GM21423 (cell line): ENCODE results near the gene PHLDA3.
"Not testable (repeated sequence)": the region's sequence is repeated elsewhere in the genome, so short reads cannot be mapped to it uniquely, and the experiment has no call there.

Experiments
- ATAC-seq: cut with Tn5 transposase; IDR thresholded peaks from one replicate; pipeline ENCODE4 v1.9.1; 2021; ENCODE audit warnings: mild to moderate bottlenecking, moderate library complexity; ENCODE audit not compliant: unreplicated experiment

Gene PHLDA3

GRCh38 chr1:201504179-201504631 lies 35.2 kb upstream of the PHLDA3 start:
- no peak for ATAC-seq

GRCh38 chr1:201503397-201504176 lies 34.6 kb upstream of the PHLDA3 start:
- ATAC-seq = no peak

DNA sequence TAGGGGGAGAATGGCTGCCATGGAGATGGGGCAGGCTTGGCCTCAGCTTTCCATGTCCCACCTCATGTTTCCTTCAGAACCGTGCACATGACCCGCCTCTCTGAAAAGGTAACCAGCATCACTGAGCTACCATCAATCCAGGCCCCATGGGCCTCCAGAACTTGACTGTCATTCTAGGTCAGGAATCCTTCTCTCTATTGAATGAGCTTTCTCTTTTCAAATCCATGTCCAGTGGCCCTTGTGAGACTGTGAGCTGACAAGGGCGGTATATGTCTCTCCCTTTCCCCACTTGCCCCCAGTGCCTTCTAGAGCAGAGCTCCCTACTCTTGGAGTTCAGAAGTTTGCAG lies 33.5 kb upstream of the PHLDA3 start:
- ATAC-seq = no peak

GRCh38 chr1:201501812-201502510 lies 33.0 kb upstream of the PHLDA3 start:
- ATAC-seq = no peak

DNA sequence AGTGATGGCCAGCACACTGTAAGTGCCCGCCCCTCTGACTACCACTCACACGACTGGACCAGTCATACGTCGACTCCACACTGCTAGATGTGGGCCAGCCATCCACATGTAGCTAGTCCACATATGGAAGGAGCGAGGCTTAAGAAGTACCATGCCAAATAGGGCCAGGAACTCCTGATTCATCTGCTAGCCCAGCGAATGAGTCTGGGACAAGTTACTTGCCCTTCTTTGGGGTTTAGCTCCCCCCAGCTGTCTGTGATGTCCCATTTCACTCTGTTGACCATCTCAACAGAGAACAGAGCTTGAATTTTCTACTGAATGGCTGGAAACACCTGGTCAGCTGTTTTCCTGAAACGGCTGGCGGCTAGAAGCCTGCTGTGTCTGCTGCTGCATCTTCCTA lies 32.2 kb upstream of the PHLDA3 start:
- no peak for ATAC-seq

- ATAC-seq = no peak
Measured at GRCh38 chr1:201500670-201501120, 31.7 kb upstream of the PHLDA3 start.

DNA sequence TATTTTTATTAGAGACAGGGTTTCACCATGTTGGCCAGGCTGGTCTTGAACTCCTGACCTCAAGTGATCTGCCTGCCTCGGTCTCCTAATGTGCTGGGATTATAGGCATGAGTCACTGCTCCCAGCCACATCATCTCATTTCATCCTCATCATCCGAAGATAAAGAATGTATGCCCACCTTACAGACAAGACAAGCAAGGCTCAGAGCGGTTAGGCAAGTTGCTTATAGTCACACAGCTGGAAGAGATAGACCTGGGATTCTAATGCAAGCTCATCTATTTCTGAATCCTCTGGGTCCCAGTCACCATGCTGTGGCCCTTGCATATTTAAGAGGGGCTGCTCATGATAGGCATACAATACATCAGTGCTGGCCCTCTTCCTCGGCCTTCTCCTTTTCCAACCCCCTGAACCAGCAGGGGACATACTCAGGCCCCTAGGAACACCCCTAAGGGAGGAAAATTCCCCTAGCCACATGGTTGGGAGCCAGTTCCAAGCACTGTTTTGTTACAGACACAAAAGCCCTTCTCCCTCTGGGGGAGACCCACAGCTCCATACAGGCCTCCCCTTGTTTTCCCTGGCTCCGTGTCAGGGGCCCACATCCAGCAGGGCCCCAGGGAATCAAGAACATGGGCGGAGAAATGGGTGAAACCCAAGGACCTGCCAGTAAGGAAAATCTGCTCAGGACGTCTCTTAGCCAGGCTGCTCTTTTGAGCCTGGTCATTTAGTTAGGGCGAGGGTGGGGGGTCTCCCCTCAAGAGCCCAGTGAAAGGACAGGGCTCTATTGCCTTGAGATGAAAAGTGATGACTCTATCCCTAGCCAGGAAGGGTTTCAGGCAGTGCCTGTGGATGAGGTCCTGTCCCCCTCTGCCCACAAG lies 31.0 kb upstream of the PHLDA3 start:
- no peak for ATAC-seq

GRCh38 chr1:201499191-201499590 lies 30.2 kb upstream of the PHLDA3 start:
- ATAC-seq = no peak

DNA sequence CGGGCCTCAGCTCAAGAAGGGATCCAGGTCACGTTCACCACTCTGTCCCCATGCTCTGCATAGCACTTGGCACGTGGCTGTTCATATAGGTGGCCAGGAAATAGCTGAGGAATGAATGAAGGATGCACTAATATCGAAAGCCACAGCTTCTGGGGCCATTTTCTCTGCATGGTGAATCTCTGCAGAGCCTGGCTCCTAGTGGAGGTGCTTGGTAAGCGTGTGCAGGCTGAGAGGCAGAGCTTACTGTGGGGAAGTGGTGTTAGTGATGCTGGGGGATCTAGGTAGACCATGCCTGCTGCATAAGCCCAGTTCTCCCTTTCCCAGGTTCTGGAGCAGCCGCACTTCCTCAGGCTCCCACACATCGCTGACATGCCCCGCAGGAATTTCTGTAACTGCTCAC lies 29.6 kb upstream of the PHLDA3 start:
- no peak for ATAC-seq

- no peak for ATAC-seq
Measured at GRCh38 chr1:201497935-201498509, 29.0 kb upstream of the PHLDA3 start.

DNA sequence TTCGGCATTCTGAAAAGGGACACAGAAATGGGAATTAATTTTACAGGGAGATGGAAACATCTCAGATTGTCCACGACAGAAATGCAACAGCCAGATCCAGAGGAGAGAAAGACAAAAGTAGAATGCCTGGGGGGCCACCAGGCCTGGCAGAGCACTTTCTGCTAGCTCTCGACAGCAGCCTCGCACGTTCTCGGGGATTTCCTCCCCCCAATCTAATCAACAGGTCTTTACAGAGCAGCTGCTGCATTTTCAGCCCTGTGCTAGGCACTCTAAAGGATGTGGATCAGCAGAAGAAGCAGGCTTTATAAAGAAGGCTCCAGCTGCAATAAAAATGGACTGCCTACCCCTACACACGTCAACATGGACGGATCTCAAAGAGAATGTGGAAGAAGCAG lies 27.3 kb upstream of the PHLDA3 start:
- ATAC-seq = no peak

DNA sequence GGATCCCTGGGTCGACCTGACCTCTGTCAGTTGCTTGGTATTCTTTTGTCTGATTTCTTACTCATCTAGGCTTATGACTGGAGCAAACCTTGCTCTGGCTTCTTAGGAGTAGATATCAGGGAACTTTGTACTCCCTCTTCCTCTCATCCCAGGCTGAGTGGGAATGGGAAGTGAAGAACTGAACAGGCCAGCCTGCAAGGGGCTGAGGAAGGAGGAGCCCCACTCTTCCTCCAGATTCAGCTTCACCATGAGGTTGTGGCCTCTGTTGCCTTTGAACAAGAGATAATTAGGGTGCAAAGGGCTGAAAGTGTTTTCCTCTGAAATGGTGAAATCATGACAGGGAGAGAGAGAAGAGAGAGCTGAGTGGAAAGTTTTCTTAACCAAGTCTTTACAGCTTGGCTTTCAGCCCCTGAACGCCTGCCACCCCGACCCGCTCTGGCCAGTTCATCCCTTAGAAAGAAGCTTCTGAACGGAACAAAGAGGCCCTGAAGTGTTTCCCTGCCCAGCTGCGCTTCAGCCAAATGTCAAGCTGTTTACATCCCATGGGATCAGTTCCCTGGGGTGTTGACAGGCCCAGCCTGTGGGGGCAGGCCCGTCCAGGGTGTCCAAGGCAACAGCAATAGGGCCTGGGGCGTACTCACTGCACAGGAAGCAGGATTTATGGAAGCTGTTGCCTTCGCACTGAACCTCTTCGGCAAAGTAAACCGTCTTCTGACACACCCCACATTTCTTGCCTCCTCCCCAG lies 26.7 kb upstream of the PHLDA3 start:
- ATAC-seq = no peak

DNA sequence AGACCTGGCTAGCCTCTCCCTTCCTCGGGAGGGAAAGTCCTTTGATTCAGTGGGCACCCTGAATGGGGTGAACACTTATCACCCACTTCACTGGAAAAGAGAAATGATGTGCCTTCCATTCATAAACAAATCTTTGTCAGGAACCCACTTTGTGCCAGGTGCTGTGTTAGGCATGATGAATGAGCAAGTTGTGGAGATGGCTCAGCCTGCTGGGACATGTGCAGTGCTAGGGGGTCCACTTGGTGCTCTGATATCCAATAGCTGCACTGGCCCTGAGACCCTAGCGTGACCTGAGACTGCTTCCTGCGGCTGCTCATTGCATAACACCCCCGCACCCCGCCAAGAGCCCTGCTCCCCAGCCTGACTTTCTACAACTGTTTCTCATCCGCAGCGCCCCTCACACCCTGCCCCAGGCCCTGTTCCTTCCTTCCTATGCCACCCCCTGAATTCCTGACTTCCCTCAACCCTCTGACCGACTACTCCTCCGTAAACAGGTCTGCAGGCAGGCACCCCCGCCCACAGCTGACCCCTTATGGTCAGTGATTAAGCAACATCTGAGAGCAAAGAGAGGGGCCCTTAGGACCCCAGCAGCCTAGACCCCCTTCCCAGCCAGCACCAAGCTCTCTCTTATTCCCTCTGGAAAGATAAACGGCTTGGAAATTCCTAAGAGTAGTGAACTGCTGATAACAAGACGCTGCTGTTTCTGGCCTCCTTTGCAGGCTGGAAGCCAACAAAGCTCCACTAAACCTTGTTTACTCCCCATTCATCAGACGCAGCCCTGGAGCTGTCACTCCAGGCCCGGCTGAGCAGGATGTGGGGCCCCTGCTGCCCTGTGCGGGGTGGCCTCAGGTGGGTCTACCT lies 25.0 kb upstream of the PHLDA3 start:
- ATAC-seq = no peak

DNA sequence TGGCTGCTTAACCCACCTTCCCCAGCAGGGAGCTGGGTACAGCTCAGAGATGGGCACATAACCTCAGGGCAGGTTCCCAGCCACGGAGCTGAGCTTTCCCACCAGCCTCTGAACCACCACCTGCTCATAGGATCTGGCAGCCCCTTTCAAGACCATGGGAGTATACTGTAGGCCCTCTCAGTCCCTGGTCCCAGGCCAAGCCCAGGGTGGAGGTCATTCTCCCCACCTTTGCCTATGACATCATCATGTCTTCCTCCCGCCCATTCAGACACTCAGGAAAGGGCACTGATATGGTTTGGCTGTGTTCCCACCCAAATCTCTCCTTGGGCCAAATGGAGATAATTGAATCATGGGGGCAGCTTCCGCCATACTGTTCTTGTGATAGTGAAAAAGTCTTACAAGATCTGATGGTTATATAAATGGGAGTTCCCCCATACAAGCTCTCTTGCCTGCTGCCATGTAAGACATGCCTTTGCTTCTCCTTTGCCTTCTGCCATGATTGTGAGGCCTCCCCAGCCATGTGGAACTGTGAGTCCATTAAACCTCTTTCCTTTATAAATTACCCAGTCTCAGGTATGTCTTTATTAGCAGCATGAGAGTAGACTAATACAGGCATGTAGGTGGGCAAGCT lies 24.2 kb upstream of the PHLDA3 start:
- not testable (repeated sequence) for ATAC-seq

- no peak for ATAC-seq
Measured at GRCh38 chr1:201491896-201492511, 23.0 kb upstream of the PHLDA3 start.

GRCh38 chr1:201490708-201491131 lies 21.7 kb upstream of the PHLDA3 start:
- no peak for ATAC-seq

- no peak for ATAC-seq
Measured at GRCh38 chr1:201489643-201490261, 20.8 kb upstream of the PHLDA3 start.
